Measurements from ENCODE around the gene MYORG. TPM values are rescaled to one million over a fixed set of nuclear protein-coding genes. Genes with fewer than 3 reads are reported as not detected.

The MYORG gene
- polyA plus RNA-seq, 1 experiment: 0.22 TPM

GRCh38 chr9:34381323-34381722 lies 4.6 kb upstream of the MYORG start:
- TF ChIP-seq, protein P1, sequence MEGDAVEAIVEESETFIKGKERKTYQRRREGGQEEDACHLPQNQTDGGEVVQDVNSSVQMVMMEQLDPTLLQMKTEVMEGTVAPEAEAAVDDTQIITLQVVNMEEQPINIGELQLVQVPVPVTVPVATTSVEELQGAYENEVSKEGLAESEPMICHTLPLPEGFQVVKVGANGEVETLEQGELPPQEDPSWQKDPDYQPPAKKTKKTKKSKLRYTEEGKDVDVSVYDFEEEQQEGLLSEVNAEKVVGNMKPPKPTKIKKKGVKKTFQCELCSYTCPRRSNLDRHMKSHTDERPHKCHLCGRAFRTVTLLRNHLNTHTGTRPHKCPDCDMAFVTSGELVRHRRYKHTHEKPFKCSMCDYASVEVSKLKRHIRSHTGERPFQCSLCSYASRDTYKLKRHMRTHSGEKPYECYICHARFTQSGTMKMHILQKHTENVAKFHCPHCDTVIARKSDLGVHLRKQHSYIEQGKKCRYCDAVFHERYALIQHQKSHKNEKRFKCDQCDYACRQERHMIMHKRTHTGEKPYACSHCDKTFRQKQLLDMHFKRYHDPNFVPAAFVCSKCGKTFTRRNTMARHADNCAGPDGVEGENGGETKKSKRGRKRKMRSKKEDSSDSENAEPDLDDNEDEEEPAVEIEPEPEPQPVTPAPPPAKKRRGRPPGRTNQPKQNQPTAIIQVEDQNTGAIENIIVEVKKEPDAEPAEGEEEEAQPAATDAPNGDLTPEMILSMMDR (IDR thresholded peaks at IDR 0.05; ENCODE audit: insufficient read depth, low read depth, low read length): no peak
- DNase-seq (ENCODE audit: low read depth): no peak
- Histone ChIP-seq H3K4me3 (ENCODE audit: low read depth, low read length) (peak overlapping the region; percentile 39), H3K27me3 (ENCODE audit: control insufficient read depth, insufficient read depth, low read length) (peaks cover 3% of the 10 kb centered on the region; the same call in 1 of the 2 replicates), H3K36me3 (ENCODE audit: control insufficient read depth, insufficient read depth, low read length) (no peaks in the 10 kb centered on the region)
- CTCF ChIA-PET: interaction anchor here (0.6 to 6.1 kb wide), 3 partner anchors 49 to 253 kb away, joined by 3 to 59 read pairs (median 3); no protein-coding TSS in a partner anchor
- POLR2A ChIA-PET: no interaction called here

GRCh38 chr9:34380511-34381315 lies 4.0 kb upstream of the MYORG start:
- H3K4me3 ChIP-seq (ENCODE audit: low read depth, low read length): peak overlapping the region; percentile 39
- POLR2A ChIA-PET: no interaction called here
- TF ChIP-seq, protein P1 (IDR thresholded peaks at IDR 0.05; ENCODE audit: insufficient read depth, low read depth, low read length): no peak
- no peak for DNase-seq (ENCODE audit: low read depth)
- H3K27me3 ChIP-seq (ENCODE audit: control insufficient read depth, insufficient read depth, low read length): peaks cover 3% of the 10 kb centered on the region; the same call in 1 of the 2 replicates
- no peaks in the 10 kb centered on the region for H3K36me3 ChIP-seq (ENCODE audit: control insufficient read depth, insufficient read depth, low read length)
- CTCF ChIA-PET: interaction anchor here (0.6 to 6.6 kb wide), 9 partner anchors 12 to 254 kb away, joined by 3 to 59 read pairs (median 10); no protein-coding TSS in a partner anchor

GRCh38 chr9:34380034-34380510 lies 3.4 kb upstream of the MYORG start:
- H3K36me3 ChIP-seq (ENCODE audit: control insufficient read depth, insufficient read depth, low read length): no peaks in the 10 kb centered on the region
- POLR2A ChIA-PET: no interaction called here
- TF ChIP-seq, protein P1 (IDR thresholded peaks at IDR 0.05; ENCODE audit: insufficient read depth, low read depth, low read length): no peak
- no peak for DNase-seq (ENCODE audit: low read depth)
- peaks cover 3% of the 10 kb centered on the region; the same call in 1 of the 2 replicates for H3K27me3 ChIP-seq (ENCODE audit: control insufficient read depth, insufficient read depth, low read length)
- H3K4me3 ChIP-seq (ENCODE audit: low read depth, low read length): no peak overlapping the region
- CTCF ChIA-PET: interaction anchor here (1.1 to 6.6 kb wide), 11 partner anchors 9 to 224 kb away, joined by 3 to 59 read pairs (median 10); partner anchors contain the start of gene CNTFR

DNA sequence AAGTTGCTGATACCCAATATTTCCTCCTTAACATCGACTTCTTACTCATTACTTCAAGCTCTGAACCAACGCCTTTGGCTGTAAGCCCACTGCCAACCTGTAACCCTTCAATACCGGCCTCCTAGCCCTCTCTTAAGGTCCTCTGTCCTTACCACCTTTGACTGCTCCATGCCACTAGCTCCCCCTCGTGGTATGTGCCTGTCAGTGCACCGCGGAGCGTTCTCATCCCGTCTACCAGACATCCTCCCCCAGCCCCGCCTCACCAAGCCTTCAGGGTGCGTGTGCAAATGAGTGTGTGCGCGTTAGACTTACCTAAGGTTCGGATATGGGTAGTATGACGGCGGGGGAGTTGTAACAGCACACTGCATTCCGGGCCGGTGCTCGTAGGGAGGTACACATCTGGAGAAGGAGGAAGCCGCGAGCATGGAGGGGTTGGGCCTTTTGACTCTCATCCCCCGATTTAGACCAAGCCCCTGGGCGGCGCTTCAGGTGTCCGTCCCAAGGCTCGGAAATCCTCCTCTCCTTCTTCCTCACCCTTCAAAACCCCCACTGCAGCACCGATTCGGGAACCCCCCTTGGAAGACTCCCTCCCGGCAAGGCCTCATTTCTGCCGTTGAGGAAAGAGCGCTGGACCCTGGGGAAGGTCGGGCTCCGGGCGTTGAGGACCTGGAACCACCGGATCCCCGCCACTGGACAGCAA lies 2.8 kb upstream of the MYORG start:
- Histone ChIP-seq H3K27me3 (ENCODE audit: control insufficient read depth, insufficient read depth, low read length) (peaks cover 3% of the 10 kb centered on the region; the same call in 1 of the 2 replicates), H3K36me3 (ENCODE audit: control insufficient read depth, insufficient read depth, low read length) (no peaks in the 10 kb centered on the region), H3K4me3 (ENCODE audit: low read depth, low read length) (0 out of 2 replicates have a peak overlapping the region, but pooled peaks have one; percentile 10)
- CTCF ChIA-PET: interaction anchor here (0.5 to 6.6 kb wide), 19 partner anchors 8 to 756 kb away, joined by 3 to 59 read pairs (median 4); partner anchors contain the start of gene CNTFR
- DNase-seq (ENCODE audit: low read depth): no peak
- POLR2A ChIA-PET: interaction anchor here (0.5 kb wide), 1 partner anchor 164 kb away, joined by 6 read pairs; no protein-coding TSS in a partner anchor
- TF ChIP-seq, protein P1 (IDR thresholded peaks at IDR 0.05; ENCODE audit: insufficient read depth, low read depth, low read length): peak; percentile 99
